ENCODE data around the gene GPC3. TPM values are rescaled to one million over a fixed set of nuclear protein-coding genes. Genes with fewer than 3 reads are reported as not detected.

GPC3 gene
- total RNA-seq, 1 donor from 2014 or later = 1,039 TPM

DNA sequence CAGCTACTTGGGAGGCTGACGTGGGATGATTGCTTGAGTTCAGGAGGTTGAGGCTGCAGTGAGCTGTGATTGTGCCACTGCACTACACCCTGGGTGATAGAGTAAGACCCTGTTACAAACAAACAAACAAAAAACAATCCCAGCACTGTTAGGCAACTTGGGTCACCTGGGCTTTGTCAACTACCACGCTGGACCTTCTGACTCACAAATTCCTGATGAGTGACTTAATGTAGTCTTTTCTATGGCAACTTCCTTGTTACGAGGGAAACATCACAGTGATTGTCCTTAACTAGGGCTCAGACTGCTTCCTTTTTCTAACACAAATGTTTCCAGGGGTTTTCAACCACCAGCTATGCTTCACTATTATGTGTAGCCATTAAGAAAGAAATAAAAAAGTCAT is 441.3 kb downstream of the GPC3 start:
- Mint-ChIP-seq H3K27me3 (ENCODE audit: insufficient read depth, low read depth) (no peaks in the 10 kb centered on the region), H3K9me3 (peaks cover 8% of the 10 kb centered on the region), H3K4me3 (no peak overlapping the region), H3K36me3 (peaks cover 11% of the 10 kb centered on the region), H3K27ac (no peak overlapping the region), H3K4me1 (no peaks in the 10 kb centered on the region)
- H3K4me2 ChIP-seq = no peak overlapping the region
- H3K4me3 ChIP-seq = no peak overlapping the region
- H3K27me3 ChIP-seq = no peaks in the 10 kb centered on the region
- no peak overlapping the region for H2AFZ ChIP-seq (replicated peaks)
- H3K4me1 ChIP-seq = no peaks in the 10 kb centered on the region
- H3K36me3 ChIP-seq = peaks cover 9% of the 10 kb centered on the region
- H3F3A ChIP-seq (ENCODE audit: low read depth) = no peaks in the 10 kb centered on the region
- H3K27ac ChIP-seq = no peak overlapping the region
- no peak overlapping the region for H3K9ac ChIP-seq
- DNase-seq (ENCODE audit: low spot score) = no peak
- H4K20me1 ChIP-seq (ENCODE audit: low read depth) = no peaks in the 10 kb centered on the region
- TF ChIP-seq EZH2 (IDR thresholded peaks at IDR 0.05) = no peak
- no peak for TF ChIP-seq CTCF (IDR thresholded peaks at IDR 0.05)
- TF ChIP-seq EZH2phosphoT487 (IDR thresholded peaks at IDR 0.05) = no peak
- no peaks in the 10 kb centered on the region for H3K9me3 ChIP-seq (ENCODE audit: low read depth)
- no peaks in the 10 kb centered on the region for H3K79me2 ChIP-seq (ENCODE audit: low read depth)

DNA sequence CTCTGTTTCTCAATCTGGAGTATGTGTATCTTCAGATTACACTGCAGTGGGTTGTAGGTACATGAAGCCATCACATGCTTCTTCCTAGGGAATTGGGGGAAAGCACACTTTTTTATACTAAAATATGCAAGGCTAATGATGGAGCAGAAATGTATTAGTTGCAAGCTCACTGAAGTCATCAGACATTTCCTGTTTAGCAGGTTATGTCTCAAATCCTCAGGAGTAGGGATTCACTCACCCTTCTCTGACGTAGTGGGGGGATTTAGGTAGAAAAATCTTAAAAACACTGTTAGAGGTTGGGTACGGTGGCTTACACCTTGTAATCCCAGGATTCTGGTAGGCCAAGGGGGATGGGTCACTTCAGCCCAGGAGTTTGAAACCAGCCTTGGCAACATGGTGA is 441.7 kb downstream of the GPC3 start:
- H3K27me3 ChIP-seq = no peaks in the 10 kb centered on the region
- no peak for TF ChIP-seq CTCF (IDR thresholded peaks at IDR 0.05)
- no peak for TF ChIP-seq EZH2 (IDR thresholded peaks at IDR 0.05)
- no peak for TF ChIP-seq EZH2phosphoT487 (IDR thresholded peaks at IDR 0.05)
- H4K20me1 ChIP-seq (ENCODE audit: low read depth) = no peaks in the 10 kb centered on the region
- peaks cover 9% of the 10 kb centered on the region for H3K36me3 ChIP-seq
- no peaks in the 10 kb centered on the region for H3K79me2 ChIP-seq (ENCODE audit: low read depth)
- H3K9me3 ChIP-seq (ENCODE audit: low read depth) = no peaks in the 10 kb centered on the region
- DNase-seq (ENCODE audit: low spot score) = no peak
- no peak overlapping the region for H3K4me2 ChIP-seq
- Mint-ChIP-seq H3K27me3 (ENCODE audit: insufficient read depth, low read depth) (no peaks in the 10 kb centered on the region), H3K4me3 (no peak overlapping the region), H3K27ac (no peak overlapping the region), H3K36me3 (peaks cover 11% of the 10 kb centered on the region), H3K9me3 (peaks cover 8% of the 10 kb centered on the region), H3K4me1 (no peaks in the 10 kb centered on the region)
- H3F3A ChIP-seq (ENCODE audit: low read depth) = no peaks in the 10 kb centered on the region
- H3K9ac ChIP-seq = no peak overlapping the region
- H2AFZ ChIP-seq (replicated peaks) = no peak overlapping the region
- H3K4me1 ChIP-seq = no peaks in the 10 kb centered on the region
- H3K4me3 ChIP-seq = no peak overlapping the region
- no peak overlapping the region for H3K27ac ChIP-seq

- no peak overlapping the region for H3K4me3 Mint-ChIP-seq
- H3K9me3 Mint-ChIP-seq = peaks cover 8% of the 10 kb centered on the region
These were observed 442.9 kb downstream of the GPC3 start for GRCh38 chrX:133542476-133542875.

More at GRCh38 chrX:133542476-133542875, 442.9 kb downstream of the GPC3 start:
- Histone ChIP-seq H3K27ac (no peak overlapping the region), H4K20me1 (ENCODE audit: low read depth) (no peaks in the 10 kb centered on the region), H3K4me1 (no peaks in the 10 kb centered on the region), H3K4me2 (no peak overlapping the region), H3K79me2 (ENCODE audit: low read depth) (no peaks in the 10 kb centered on the region), H3K9ac (no peak overlapping the region), H2AFZ (replicated peaks) (no peak overlapping the region), H3K36me3 (peaks cover 9% of the 10 kb centered on the region), H3K9me3 (ENCODE audit: low read depth) (no peaks in the 10 kb centered on the region), H3K4me3 (no peak overlapping the region), H3F3A (ENCODE audit: low read depth) (no peaks in the 10 kb centered on the region), H3K27me3 (no peaks in the 10 kb centered on the region)
- Mint-ChIP-seq H3K36me3 (peaks cover 11% of the 10 kb centered on the region), H3K27me3 (ENCODE audit: insufficient read depth, low read depth) (no peaks in the 10 kb centered on the region), H3K4me1 (peaks cover 9% of the 10 kb centered on the region), H3K27ac (no peak overlapping the region)
- TF ChIP-seq CTCF (IDR thresholded peaks at IDR 0.05) = no peak
- no peak for TF ChIP-seq EZH2phosphoT487 (IDR thresholded peaks at IDR 0.05)
- TF ChIP-seq EZH2 (IDR thresholded peaks at IDR 0.05) = no peak
- DNase-seq (ENCODE audit: low spot score) = no peak
